ENCODE measurements around the gene FASTK. TPM values are rescaled to one million over a fixed set of nuclear protein-coding genes. Genes with fewer than 3 reads are reported as not detected.
A peak's percentile ranks its signal among the peaks of the same experiment; 100 is the strongest.

FASTK gene
- total RNA-seq, 2 donors from 2014 or later, result 64.0 to 71.0 TPM

DNA sequence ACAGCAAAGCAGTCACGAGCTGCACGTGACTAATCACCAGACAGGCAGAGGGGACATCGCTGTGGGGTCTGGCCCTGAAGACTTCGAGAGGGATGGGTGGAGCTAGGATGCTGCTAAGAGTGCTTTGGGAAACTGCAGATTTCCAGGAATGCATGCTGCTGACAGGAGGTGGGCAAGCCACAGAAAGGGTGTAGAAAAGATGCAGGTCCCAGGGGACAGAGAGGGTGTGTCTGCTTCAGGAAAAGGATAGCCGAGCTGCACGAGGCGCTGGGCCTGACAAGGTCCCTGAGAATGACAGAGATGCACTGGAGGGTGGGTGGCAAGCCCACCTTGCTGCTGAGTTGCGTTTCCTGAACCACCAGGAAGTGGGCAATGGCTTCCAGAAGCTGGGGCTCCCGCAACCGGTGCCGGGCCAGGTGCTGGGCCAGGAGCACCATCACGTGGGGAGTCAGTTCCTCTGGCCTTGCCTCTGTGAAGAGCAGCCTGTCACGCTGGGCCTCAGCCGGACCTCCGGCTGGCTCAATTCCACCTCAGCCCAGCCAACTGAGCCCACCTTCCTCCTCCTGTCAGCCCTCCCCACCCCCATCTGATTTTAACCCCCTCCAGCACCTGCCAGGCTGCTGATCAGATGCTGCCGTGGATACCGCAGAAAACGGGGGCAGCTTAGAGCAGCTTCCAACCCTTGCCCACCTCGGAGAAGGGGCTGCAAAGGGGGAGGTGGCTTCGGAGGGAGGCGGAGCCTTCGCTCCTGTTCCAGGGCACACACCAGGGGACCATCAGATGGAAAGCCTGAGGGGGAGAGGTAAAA is 2.2 kb downstream of the FASTK start:
- peak; percentile 69 for DNase-seq
- H3K9me3 ChIP-seq (ENCODE audit: control insufficient read depth, low read length), result no peaks in the 10 kb centered on the region
- H3K9ac ChIP-seq (ENCODE audit: extremely low read depth, low read length, poor library complexity, severe bottlenecking), result no peak overlapping the region
- H3K27me3 ChIP-seq (ENCODE audit: control insufficient read depth, insufficient read depth, low read length, poor library complexity, severe bottlenecking), result no peaks in the 10 kb centered on the region
- Mint-ChIP-seq H3K4me1 (peaks cover 32% of the 10 kb centered on the region), H3K9me3 (no peaks in the 10 kb centered on the region), H3K27me3 (ENCODE audit: insufficient read depth) (no peaks in the 10 kb centered on the region), H3K4me3 (peak overlapping the region; percentile 76), H3K27ac (peak overlapping the region; percentile 81), H3K36me3 (ENCODE audit: low read depth) (peaks cover 25% of the 10 kb centered on the region)
- peak overlapping the region; percentile 4 for H3K27ac ChIP-seq (ENCODE audit: low read depth, low read length)
- peak overlapping the region; percentile 93 for H3K4me3 ChIP-seq (ENCODE audit: low read length)
- peaks cover 20% of the 10 kb centered on the region for H3K36me3 ChIP-seq (ENCODE audit: control insufficient read depth, insufficient read depth, low read length)
- TF ChIP-seq, protein P1, sequence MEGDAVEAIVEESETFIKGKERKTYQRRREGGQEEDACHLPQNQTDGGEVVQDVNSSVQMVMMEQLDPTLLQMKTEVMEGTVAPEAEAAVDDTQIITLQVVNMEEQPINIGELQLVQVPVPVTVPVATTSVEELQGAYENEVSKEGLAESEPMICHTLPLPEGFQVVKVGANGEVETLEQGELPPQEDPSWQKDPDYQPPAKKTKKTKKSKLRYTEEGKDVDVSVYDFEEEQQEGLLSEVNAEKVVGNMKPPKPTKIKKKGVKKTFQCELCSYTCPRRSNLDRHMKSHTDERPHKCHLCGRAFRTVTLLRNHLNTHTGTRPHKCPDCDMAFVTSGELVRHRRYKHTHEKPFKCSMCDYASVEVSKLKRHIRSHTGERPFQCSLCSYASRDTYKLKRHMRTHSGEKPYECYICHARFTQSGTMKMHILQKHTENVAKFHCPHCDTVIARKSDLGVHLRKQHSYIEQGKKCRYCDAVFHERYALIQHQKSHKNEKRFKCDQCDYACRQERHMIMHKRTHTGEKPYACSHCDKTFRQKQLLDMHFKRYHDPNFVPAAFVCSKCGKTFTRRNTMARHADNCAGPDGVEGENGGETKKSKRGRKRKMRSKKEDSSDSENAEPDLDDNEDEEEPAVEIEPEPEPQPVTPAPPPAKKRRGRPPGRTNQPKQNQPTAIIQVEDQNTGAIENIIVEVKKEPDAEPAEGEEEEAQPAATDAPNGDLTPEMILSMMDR (conservative IDR thresholded peaks at IDR 0.05), result no peak
- H3K4me1 ChIP-seq (ENCODE audit: control insufficient read depth, insufficient read depth, low read length), result peaks cover 20% of the 10 kb centered on the region
- 74 to 75% methylated on average over 17 to 22 of the region's 22 CpGs for WGBS, 2 experiments (ENCODE audit: insufficient coverage in 1 of 2, insufficient read length in 1 of 2)

DNA sequence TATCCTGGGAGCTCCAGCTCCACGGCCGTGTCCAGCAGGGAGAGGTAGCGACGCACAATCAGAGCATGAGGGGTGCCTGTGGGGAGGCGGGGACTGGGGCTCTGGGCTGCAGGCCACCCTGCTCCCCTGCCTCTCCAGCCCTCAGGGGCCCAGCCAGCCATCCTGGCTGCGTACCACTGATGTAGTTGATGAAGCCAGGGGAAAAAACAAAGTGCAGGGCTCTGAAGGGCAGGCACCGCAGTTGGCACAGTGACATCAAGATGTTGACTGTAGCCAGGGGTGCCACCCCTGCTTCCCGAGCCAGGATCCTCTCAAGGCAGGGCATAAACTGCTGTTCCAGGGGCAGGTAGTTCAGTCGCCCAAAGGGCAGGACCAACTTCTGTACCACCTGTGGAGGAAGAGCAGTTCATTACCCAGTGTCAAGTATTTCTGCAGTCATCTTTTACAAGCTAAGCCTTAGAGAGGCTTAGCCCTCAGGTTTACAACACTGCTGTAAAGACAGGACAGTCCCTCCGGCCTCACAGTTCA is 2.8 kb downstream of the FASTK start:
- Mint-ChIP-seq H3K9me3 (no peaks in the 10 kb centered on the region), H3K27me3 (ENCODE audit: insufficient read depth) (no peaks in the 10 kb centered on the region), H3K36me3 (ENCODE audit: low read depth) (peaks cover 25% of the 10 kb centered on the region), H3K27ac (peak overlapping the region; percentile 21), H3K4me3 (peak overlapping the region; percentile 76), H3K4me1 (peaks cover 30% of the 10 kb centered on the region)
- H3K9me3 ChIP-seq (ENCODE audit: control insufficient read depth, low read length), result no peaks in the 10 kb centered on the region
- H3K27ac ChIP-seq (ENCODE audit: low read depth, low read length), result no peak overlapping the region
- DNase-seq, result no peak
- peaks cover 20% of the 10 kb centered on the region for H3K4me1 ChIP-seq (ENCODE audit: control insufficient read depth, insufficient read depth, low read length)
- H3K9ac ChIP-seq (ENCODE audit: extremely low read depth, low read length, poor library complexity, severe bottlenecking), result no peak overlapping the region
- H3K27me3 ChIP-seq (ENCODE audit: control insufficient read depth, insufficient read depth, low read length, poor library complexity, severe bottlenecking), result no peaks in the 10 kb centered on the region
- no peak overlapping the region for H3K4me3 ChIP-seq (ENCODE audit: low read length)
- H3K36me3 ChIP-seq (ENCODE audit: control insufficient read depth, insufficient read depth, low read length), result peaks cover 20% of the 10 kb centered on the region
- WGBS, 2 experiments (ENCODE audit: insufficient coverage in 1 of 2, insufficient read length in 1 of 2), result 85 to 87% methylated on average over 9 to 10 of the region's 10 CpGs
- TF ChIP-seq, protein P1 (conservative IDR thresholded peaks at IDR 0.05), result no peak

DNA sequence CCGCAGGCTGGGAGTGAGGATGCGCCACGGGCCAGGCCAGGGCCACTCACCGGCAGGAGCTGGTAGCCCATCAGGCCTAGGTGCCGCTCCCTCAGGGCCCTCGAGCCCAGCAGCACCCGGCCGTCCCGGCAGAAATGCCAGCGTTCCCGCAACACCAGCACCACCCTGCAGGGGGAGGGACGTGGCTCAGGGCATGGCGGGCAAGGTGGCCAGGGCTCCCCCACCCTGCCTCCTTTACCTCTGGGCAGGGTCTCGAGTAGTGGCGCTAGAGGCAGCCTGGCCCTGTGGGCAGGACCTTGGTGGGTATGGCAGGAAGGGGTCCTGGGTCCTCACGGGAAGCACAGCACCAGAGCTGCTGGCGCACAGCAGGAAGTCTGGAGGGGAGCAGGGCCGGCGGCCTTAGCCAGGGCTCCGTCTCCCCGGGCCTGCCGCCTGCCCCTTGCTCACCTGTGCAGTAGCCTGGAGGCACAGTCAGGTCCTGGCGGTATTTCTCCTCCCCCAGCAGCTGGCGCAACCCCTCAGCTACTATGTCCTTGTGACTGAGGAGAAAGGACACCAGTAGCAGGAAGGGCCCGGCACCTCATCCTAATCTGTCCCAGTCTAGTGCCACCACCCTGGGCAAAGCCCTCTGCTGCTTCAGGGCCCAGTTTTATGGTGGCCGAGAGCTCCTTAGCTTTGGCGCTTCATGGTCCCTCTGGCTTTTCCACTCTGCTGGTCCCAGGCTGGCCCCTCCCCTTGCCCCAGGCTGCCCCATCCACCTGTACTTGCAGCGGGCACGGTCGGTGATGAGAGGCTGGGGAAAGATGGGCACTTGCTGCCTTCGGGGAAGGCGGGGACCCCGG is 3.5 kb downstream of the FASTK start:
- no peak overlapping the region for H3K9ac ChIP-seq (ENCODE audit: extremely low read depth, low read length, poor library complexity, severe bottlenecking)
- TF ChIP-seq, protein P1 (conservative IDR thresholded peaks at IDR 0.05), result peak; percentile 71
- peak; percentile 93 for DNase-seq
- WGBS, 2 experiments (ENCODE audit: insufficient coverage in 1 of 2, insufficient read length in 1 of 2), result 89 to 90% methylated on average over 19 to 33 of the region's 33 CpGs
- Mint-ChIP-seq H3K36me3 (ENCODE audit: low read depth) (peaks cover 28% of the 10 kb centered on the region), H3K27ac (peak overlapping the region; percentile 30), H3K4me1 (peaks cover 27% of the 10 kb centered on the region), H3K27me3 (ENCODE audit: insufficient read depth) (no peaks in the 10 kb centered on the region), H3K4me3 (no peak overlapping the region), H3K9me3 (no peaks in the 10 kb centered on the region)
- peaks cover 20% of the 10 kb centered on the region for H3K36me3 ChIP-seq (ENCODE audit: control insufficient read depth, insufficient read depth, low read length)
- H3K4me1 ChIP-seq (ENCODE audit: control insufficient read depth, insufficient read depth, low read length), result peaks cover 20% of the 10 kb centered on the region
- no peaks in the 10 kb centered on the region for H3K27me3 ChIP-seq (ENCODE audit: control insufficient read depth, insufficient read depth, low read length, poor library complexity, severe bottlenecking)
- no peak overlapping the region for H3K27ac ChIP-seq (ENCODE audit: low read depth, low read length)
- no peaks in the 10 kb centered on the region for H3K9me3 ChIP-seq (ENCODE audit: control insufficient read depth, low read length)
- H3K4me3 ChIP-seq (ENCODE audit: low read length), result no peak overlapping the region
